ENCODE measurements around the gene RREB1.
"Not testable (repeated sequence)": the region's sequence is repeated elsewhere in the genome, so short reads cannot be mapped to it uniquely, and the experiment has no call there.

The RREB1 gene

GRCh38 chr6:7142228-7142801, 34.6 kb downstream of the RREB1 start:
- DNase-seq (ENCODE audit: low read depth in 1 of 2, low spot score in 1 of 2), result no peak

DNA sequence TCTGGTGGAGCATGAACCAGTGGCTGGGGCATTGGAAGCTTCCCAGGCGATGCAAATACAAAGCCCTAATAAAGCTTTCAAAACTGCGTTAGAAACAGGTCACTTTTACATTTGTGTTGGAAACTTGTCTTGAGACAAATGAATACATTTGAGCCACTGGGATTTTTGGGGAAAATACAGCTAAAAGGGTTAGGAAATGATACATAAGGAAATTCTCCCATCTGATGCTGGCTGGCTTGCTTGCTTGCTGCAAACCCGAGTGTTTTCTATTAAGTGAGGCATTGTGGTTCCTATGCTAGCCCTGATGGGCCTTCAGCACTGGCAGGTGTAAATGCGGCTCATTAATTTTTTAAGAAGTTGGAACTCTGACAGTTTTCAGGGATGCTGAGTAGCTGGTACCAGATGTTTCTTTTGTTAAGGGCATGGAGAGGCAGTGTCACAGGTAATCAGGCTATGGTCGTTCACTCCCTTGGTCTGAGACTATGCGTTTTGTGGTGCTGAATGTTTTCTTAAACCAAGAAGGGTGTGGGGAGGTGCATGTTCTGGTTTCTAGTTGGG, 35.2 kb downstream of the RREB1 start:
- DNase-seq (ENCODE audit: low read depth in 1 of 2, low spot score in 1 of 2), result no peak

GRCh38 chr6:7143476-7143974, 35.8 kb downstream of the RREB1 start:
- no peak for DNase-seq (ENCODE audit: low read depth in 1 of 2, low spot score in 1 of 2)

DNA sequence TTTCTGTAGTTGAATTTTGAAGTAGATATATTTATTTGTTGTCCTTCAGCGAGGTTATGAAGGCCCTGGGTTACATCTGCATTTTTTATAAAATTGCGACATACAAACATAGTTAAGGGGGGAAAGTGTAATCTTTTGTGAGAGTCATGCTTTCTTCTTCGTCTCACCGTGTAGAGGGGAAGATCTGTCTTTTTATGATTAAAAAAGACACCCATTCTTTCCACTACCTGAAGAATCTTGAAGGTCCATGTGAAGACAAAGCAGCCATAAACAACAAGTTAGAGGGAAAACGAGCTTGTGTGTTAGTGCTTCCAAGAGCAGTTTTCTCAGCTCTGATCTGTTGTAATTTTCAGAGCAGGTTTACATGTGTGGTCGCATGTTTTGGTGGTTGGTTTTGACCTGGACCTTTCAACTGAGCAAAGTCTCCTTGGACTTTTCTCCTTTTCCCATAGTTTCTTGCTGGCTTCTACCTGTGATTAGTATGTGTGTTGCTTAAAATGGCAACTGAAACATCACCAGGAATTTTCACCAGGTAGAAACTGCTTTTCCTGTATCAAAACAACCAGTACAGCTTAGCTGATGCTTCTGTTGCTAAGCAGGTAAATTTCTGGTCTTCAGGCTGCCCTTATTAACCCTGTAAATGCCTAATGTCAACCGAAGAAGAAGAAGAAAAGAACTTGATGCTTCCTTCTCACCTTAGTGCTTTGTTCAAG, 37.3 kb downstream of the RREB1 start:
- DNase-seq (ENCODE audit: low read depth in 1 of 2, low spot score in 1 of 2), result no peak

- no peak for DNase-seq (ENCODE audit: low read depth in 1 of 2, low spot score in 1 of 2)
These were observed 37.8 kb downstream of the RREB1 start for GRCh38 chr6:7145585-7145884.

DNA sequence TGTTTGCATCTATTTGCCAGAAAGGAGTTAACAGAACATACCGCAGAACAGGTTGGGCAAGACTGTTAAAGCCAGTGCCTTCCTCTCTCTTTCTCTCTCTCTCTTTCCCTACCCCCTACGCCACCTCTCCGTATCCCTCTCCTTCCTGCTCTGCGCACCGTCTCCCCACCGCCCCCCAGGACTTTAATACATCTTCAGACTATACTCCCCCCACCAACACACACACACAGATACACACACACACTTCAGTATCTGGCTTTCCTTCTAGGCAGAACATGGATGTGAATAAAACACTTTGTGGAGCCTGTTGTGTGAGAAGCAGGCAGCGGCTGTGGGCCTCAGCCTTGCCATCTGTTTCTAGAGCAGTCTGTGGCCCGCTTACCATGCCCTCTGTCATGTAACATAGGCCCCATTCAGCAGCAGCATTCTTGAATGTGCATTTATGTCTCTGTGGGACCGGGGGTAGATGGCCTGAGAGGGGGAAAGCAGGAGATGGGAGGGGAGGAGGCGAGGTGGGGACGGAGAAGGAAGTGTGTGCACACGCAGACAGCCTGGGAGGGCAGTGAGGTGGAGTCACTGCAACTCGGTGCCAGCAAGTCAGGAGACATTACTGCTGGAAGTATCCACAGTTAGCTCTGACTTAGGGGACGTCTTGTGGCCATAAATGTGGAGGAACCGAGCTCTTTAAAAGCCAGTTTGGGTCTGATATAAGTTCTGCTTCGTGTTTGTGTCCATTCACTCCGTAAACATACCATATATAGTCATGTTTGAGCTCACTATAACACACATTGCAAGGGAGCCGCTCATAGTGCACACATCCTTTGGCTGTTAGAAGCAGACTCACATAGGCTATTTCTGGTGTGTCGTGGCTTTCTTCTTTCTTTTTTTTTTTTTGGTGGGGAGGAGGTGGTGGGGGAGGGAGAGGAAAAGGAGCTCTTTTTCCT, 38.4 kb downstream of the RREB1 start:
- no peak for DNase-seq (ENCODE audit: low read depth in 1 of 2, low spot score in 1 of 2)

GRCh38 chr6:7147051-7147671, 39.4 kb downstream of the RREB1 start:
- DNase-seq (ENCODE audit: low read depth in 1 of 2, low spot score in 1 of 2), result no peak

GRCh38 chr6:7148100-7148822, 40.5 kb downstream of the RREB1 start:
- no peak for DNase-seq (ENCODE audit: low read depth in 1 of 2, low spot score in 1 of 2)

- no peak for DNase-seq (ENCODE audit: low read depth in 1 of 2, low spot score in 1 of 2)
These were observed 42.8 kb downstream of the RREB1 start for GRCh38 chr6:7150381-7151064.

DNA sequence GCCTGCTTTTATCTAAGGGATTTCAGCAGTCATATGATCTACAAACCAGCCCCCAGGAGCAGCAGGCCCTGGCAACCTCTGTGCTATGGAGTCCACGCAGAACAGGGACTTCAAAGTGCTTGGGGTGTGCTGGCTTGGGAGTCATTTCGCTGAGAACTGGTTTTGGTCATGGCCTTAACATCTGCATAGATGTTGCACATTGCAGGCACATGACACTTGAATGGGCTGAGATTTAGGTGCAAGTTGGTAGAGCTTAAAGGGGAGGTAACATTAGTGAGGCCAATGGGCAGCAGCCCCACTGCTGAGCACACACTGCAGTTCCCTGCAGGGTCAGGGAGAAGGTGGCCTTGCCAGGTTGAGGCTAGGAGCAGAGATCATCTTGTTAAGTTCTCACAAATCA, 43.6 kb downstream of the RREB1 start:
- DNase-seq (ENCODE audit: low read depth in 1 of 2, low spot score in 1 of 2), result no peak

DNA sequence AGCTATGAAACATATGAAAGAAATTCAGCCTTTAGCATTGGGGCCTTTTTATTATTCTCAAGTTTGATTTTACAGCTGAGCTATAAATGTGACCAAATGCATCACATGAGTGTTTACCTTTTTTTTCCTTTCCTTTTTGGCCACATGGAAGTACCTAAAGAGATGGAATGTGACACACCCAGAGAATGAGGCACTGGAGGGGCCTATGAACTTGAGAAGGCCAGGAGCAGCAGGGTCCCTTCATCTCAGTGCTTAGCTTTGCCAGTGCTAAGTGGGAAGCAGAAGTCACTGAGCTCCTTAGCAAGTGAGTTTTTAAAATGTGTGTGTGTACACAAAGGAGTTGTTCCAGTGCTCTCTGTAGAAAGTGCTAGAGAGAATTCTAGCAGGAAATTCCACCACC, 44.7 kb downstream of the RREB1 start:
- no peak for DNase-seq (ENCODE audit: low read depth in 1 of 2, low spot score in 1 of 2)

- no peak for DNase-seq (ENCODE audit: low read depth in 1 of 2, low spot score in 1 of 2)
These were observed 46.0 kb downstream of the RREB1 start for GRCh38 chr6:7153789-7154188.

DNA sequence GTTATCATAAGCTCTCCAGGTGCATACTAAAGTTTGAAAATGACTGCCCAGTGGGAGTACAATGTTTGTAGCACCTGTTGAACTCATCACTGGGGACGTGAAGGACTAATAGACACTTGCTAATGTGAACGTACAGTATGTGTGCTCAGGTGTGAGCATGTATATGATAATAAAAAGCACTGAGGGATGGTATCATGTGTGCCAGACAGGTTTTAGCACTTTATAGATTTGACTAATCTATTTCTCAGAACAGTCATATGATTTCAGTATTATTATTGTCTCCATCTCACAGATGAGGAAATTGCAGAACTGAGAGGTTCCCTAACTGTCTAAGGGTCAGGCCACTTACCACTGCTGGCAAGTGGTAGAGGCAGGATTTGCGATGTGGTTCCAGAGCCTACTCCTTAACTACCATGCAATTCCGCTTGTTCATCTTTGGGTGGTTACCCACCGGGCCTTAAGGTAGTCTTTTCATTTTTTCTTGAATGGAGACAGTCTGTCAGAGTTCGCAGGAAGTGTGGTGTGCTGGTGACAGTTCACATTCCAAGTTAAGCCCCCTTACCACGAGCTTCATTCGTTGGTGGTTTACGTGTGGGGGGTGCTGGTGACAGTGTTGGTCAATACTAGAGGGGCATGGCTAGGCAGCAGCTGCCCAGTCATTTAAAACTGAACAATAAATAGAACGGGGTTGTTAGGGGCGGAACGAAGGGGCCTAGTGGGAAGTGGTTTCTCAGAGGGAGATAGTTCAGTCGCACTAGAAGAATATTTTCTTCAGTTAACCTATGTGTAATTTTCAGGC, 46.8 kb downstream of the RREB1 start:
- no peak for DNase-seq (ENCODE audit: low read depth in 1 of 2, low spot score in 1 of 2)

GRCh38 chr6:7155871-7156579, 48.3 kb downstream of the RREB1 start:
- DNase-seq (ENCODE audit: low read depth in 1 of 2, low spot score in 1 of 2), result no peak

DNA sequence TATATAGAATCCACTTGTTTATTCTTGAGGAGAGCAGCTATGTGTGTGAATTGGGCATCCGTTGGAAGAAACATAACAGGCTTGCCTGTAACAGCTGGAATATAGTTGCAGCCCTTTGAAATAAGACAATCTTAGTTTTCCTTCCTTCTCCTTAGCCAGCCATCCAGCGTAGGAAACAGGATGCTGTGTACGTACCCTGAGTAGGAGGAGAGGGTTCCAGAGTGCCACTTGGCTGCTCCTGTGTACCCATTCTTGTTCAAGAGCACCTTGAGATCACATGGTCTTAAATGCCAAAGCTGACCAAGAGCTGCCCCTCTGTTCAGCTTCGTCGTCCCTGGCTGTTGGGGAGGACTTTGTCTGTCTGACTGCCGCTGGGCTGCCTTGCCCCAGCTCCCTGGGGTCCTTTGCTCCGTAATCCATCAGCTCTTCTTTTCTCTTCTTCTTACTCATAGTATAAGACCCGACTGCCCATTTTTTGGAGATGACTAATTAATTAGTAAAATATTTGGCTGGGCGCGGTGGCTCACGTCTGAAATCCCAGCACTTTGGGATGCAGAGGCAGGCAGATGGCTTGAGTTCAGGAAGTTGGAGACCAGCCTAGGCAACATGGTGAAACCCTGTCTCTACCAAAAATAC, 49.0 kb downstream of the RREB1 start:
- no peak for DNase-seq (ENCODE audit: low read depth in 1 of 2, low spot score in 1 of 2)

- not testable (repeated sequence) for DNase-seq (ENCODE audit: low read depth in 1 of 2, low spot score in 1 of 2)
These were observed 49.5 kb downstream of the RREB1 start for GRCh38 chr6:7157307-7157706.

DNA sequence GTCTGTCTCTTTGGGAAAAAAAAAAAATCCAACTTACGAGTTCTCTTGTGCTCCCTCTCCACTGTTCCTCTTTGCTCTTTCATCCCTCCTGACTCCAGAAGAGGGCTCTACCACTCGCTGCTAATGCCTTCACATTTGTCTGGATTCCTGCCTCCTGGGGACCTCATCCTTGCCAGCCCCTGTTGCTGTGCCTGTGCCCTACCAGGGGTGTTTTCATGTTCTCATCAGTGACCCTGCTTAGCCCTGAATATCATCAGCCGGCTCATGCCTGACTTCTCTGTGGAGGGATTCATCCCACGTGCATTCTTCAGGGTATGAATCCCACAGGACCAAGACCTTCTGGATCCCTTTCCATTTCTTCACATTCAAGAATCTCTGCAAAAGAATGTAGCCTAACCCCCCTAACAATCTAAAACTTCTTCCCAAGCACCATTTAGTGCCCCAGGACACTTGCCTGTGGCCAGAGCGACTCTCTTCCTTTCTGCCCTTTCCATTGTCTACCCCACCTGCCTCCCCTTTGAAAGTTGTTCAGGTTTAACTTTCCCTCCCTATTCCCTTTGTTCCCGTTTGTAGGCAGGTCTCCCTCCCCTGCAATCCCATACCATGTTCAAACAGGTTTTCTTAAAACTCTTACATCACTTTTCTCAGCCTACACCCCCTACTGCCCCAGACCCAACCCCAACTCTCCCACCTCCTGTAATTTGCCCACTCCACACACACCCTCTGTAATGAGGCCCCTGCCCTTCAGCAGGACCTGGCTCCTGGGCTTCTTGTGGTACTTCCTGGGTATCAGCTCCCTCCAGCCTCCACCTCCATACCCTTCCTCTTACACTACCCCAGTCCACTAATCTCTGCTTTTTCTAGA, 50.2 kb downstream of the RREB1 start:
- no peak for DNase-seq (ENCODE audit: low read depth in 1 of 2, low spot score in 1 of 2)

Data from activated CD4-positive, alpha-beta T cell treated with anti-CD3 and anti-CD28 coated beads, Interleukin-2, amount 50 U/mL, for 24 hours (primary cell).